Lower lobe of right lung (tissue), 2 donors: ENCODE data around the gene GARS1. TPM values are rescaled to one million over a fixed set of nuclear protein-coding genes. Genes with fewer than 3 reads are reported as not detected.

ENCODE experiments used
- ATAC-seq, 2 donors: fragments of 200-7000 bp; cut with Tn5 transposase; one replicate each; pipeline ENCODE4 v1.9.1; 2020 to 2022; ENCODE audit warnings: mild to moderate bottlenecking in 2 of 2, moderate library complexity in 2 of 2
- DNase-seq: peaks from one replicate; pipeline ENCODE4 v3.0.0-alpha.2; 2020
- H3K27ac ChIP-seq: fragments of 200-600 bp; one replicate; pipeline ENCODE4 v1.8.0; 2022
- H3K27me3 ChIP-seq: fragments of 200-600 bp; one replicate; pipeline ENCODE4 v1.8.0; 2022; ENCODE audit warnings: low read depth
- H3K36me3 ChIP-seq: fragments of 200-600 bp; one replicate; pipeline ENCODE4 v1.8.0; 2022; ENCODE audit warnings: mild to moderate bottlenecking
- H3K4me1 ChIP-seq: fragments of 200-600 bp; one replicate; pipeline ENCODE4 v1.8.0; 2022
- H3K4me3 ChIP-seq: fragments of 200-600 bp; one replicate; pipeline ENCODE4 v1.8.0; 2022; ENCODE audit warnings: mild to moderate bottlenecking
- H3K9me3 ChIP-seq: fragments of 200-600 bp; one replicate; pipeline ENCODE4 v1.8.0; 2022
- CTCF ChIP-seq: fragments of 200-600 bp; IDR thresholded peaks from one replicate; pipeline ENCODE4 v1.8.0; 2022; ENCODE audit warnings: antibody characterized with exemption, mild to moderate bottlenecking
- intact Hi-C: fragments of 100-400 bp; cut with DNase I; formaldehyde crosslinking; loops from one replicate; pipeline ENCODE4 v1.11.0; 2022
- total RNA-seq: library from RNA; stranded (reverse); fragmentation: NEBNext Ultra II Directional; extraction: Animal tissue kit (Norgen Biotek cat#: 25700); gene quantifications from one replicate; pipeline ENCODE4 v1.2.1, GENCODE V29; 2021
- donor health status: DM: no; HTN: yes; CAD: no; lungs with severe emphysema.

The GARS1 gene
- total RNA-seq, 1 donor from 2014 or later, result 67.7 TPM

GRCh38 chr7:30589111-30589510 lies 5.6 kb upstream of the GARS1 start:
- ATAC-seq, result no peak
- Histone ChIP-seq H3K36me3 (peaks cover 15% of the 10 kb centered on the region), H3K27me3 (no peaks in the 10 kb centered on the region), H3K27ac (no peak overlapping the region), H3K4me1 (peaks cover 14% of the 10 kb centered on the region), H3K4me3 (no peak overlapping the region), H3K9me3 (no peaks in the 10 kb centered on the region)
- intact Hi-C loops, result no loop called here
- TF ChIP-seq CTCF, result no peak
- no peak for DNase-seq

- peaks cover 32% of the 10 kb centered on the region for H3K4me1 ChIP-seq
- peak overlapping the region; percentile 97 for H3K27ac ChIP-seq
- peak; percentile 59 for DNase-seq
- peaks cover 8% of the 10 kb centered on the region for H3K36me3 ChIP-seq
- ATAC-seq, result peak; percentile 66 to 68
- intact Hi-C loops, result no loop called here
- no peaks in the 10 kb centered on the region for H3K27me3 ChIP-seq
- no peaks in the 10 kb centered on the region for H3K9me3 ChIP-seq
- TF ChIP-seq CTCF, result no peak
- H3K4me3 ChIP-seq, result peak overlapping the region; percentile 96
These were observed 584 bp upstream of the GARS1 start for GRCh38 chr7:30594048-30594539.

- Histone ChIP-seq H3K27me3 (no peaks in the 10 kb centered on the region), H3K4me3 (peak overlapping the region; percentile 96), H3K9me3 (no peaks in the 10 kb centered on the region), H3K36me3 (peaks cover 22% of the 10 kb centered on the region), H3K4me1 (peaks cover 32% of the 10 kb centered on the region), H3K27ac (peak overlapping the region; percentile 97)
- no peak for DNase-seq
- intact Hi-C loops, result no loop called here
- no peak for TF ChIP-seq CTCF
- ATAC-seq, result no peak
These were observed 847 bp downstream of the GARS1 start for GRCh38 chr7:30595436-30596013.

GRCh38 chr7:30596014-30596641 lies 1.4 kb downstream of the GARS1 start:
- H3K4me3 ChIP-seq, result peak overlapping the region; percentile 96
- no peak for TF ChIP-seq CTCF
- DNase-seq (no peak), ATAC-seq (no peak)
- peaks cover 32% of the 10 kb centered on the region for H3K4me1 ChIP-seq
- intact Hi-C loops, result no loop called here
- H3K27me3 ChIP-seq, result no peaks in the 10 kb centered on the region
- H3K36me3 ChIP-seq, result peaks cover 28% of the 10 kb centered on the region
- peak overlapping the region; percentile 97 for H3K27ac ChIP-seq
- H3K9me3 ChIP-seq, result no peaks in the 10 kb centered on the region

GRCh38 chr7:30596721-30597120 lies 2.0 kb downstream of the GARS1 start:
- ATAC-seq, result no peak
- Histone ChIP-seq H3K27ac (no peak overlapping the region), H3K9me3 (no peaks in the 10 kb centered on the region), H3K36me3 (peaks cover 34% of the 10 kb centered on the region), H3K27me3 (no peaks in the 10 kb centered on the region), H3K4me3 (peak overlapping the region; percentile 96), H3K4me1 (peaks cover 32% of the 10 kb centered on the region)
- no peak for TF ChIP-seq CTCF
- intact Hi-C loops, result no loop called here
- DNase-seq, result no peak
